RPMI7951 (cell line): Measurements from ENCODE around the gene F5. TPM values are rescaled to one million over a fixed set of nuclear protein-coding genes. Genes with fewer than 3 reads are reported as not detected.
A peak's percentile ranks its signal among the peaks of the same experiment; 100 is the strongest.

ENCODE experiments used
- DNase-seq: peaks from one replicate; pipeline ENCODE4 v3.0.0-alpha.2; 2012; ENCODE audit warnings: low read depth
- total RNA-seq: library from RNA; depleted of rRNA; stranded (reverse); fragments of >200 nt; shearing (Covaris generic); gene quantifications from 2 replicates; pipeline ENCODE4 v1.2.3, GENCODE V29; 2014; rRNA removed

The F5 gene
- total RNA-seq, 1 experiment from 2014 or later, result not detected

- DNase-seq, result no peak
Measured at GRCh38 chr1:169478094-169478672, 108.1 kb downstream of the F5 start.

GRCh38 chr1:169475806-169476387, 110.4 kb downstream of the F5 start:
- no peak for DNase-seq

DNA sequence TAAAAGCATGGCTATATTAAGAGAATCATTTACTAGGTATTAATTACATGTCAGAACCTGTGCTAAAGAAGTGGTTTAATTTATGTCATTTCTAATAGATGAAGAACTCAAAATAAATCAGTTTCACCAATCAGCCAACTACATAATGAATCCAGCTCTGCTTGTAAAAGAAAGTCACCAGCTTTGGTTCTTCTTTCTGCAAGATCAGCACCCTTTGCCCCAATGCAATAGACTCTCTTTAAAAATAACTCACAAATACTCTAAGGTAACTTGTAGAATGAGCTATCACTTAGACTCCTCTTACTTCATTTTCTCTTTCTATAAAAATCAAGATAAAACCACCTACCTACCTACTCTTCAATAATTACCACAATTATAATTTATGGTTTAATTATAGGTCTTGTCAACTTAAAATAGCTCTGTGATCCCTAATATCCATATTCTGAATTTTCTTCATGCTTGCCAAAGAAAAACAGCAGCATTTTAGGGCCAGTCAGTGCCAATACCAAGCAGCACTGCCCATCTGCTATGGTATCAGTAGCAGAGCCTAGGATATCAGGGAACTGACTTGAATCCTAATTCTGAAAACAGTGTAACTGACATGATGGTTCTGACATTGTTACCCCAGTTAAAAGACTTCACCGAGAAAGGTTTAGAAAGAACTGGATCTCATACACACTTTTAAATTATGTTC, 111.8 kb downstream of the F5 start:
- no peak for DNase-seq

DNA sequence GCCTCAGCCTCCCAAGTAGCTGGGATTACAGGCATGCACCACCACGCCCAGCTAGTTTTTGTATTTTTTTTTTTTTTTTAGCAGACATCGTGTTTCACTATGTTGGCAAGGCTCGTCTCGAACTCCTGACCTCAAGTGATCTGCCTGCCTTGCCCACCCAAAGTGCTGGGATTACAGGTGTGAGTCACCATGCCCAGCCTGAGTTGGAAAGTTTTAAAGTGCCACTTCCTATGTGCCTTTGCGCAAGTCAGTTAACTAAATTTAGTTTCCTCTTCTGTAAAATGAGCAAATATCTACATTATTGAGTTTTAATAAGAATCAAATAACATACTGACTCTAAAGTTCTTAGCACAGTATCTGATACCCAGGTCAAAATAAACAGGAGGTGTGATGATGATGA, 112.9 kb downstream of the F5 start:
- DNase-seq, result no peak

DNA sequence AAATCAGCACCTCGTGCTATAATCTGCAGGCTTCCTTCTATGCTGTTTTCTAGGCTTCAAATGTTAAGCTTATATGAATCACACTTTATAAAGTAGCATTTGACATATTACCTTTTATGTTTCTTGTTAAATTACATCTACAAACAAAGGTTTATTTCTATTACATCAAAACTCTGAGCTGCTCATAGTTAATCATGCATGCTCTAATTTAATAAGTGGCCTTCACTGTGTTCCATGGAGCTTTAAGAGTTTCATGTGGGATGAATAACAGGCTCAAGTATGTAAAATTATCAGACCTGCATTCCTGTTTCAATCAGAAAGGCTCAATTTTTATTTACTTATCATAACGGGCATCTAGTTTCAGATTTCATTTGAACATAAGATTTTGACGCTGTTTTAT, 113.5 kb downstream of the F5 start:
- DNase-seq, result no peak

DNA sequence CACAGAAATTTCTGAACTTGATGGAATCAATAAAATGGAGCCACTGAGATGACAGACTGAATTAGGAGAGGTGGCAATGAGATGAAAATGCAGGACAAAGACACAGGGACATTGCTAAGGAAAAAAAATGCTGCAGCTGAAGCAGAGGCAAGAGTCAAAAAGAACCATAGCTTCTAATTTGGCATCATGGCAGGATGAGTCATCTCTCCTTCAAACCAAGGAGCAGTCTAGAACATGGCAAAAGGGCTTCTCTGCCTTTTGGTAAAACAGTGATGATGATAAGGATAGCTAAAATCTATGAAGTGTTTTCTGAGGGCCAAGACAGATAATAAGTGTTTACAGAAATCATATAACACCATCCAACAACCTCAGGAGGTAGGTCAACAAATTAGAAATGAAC, 117.3 kb downstream of the F5 start:
- DNase-seq, result peak; percentile 35

- peak; percentile 41 for DNase-seq
Measured at GRCh38 chr1:169466259-169467230, 119.7 kb downstream of the F5 start.

DNA sequence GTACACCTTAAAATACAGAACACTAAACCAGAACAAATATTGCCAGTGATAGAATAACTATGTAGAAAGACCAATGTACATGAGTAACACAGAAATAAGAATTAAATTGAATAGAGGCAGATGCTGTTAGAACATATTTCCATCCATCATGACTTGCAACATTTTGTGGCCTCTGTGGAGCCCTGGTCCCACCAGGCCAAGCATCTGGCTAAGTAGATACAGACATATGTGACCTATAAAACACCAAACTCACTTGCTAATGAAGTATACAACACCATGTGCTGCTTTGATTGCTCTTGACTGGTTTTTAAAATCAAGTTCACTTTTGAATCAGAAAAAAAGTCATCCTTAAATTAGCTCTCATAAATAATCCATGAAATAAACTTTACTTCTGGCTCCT, 121.0 kb downstream of the F5 start:
- DNase-seq, result no peak

Other genes starting within 250 kb of the F5 start
- 23.2 and 31.1 TPM in 2 replicates for gene NME7, start 218.7 kb downstream of the F5 start, total RNA-seq
- 27.6 and 32.3 TPM in 2 replicates for gene BLZF1, start 218.3 kb downstream of the F5 start, total RNA-seq
- gene CCDC181, start 159.0 kb downstream of the F5 start, total RNA-seq, result 0.20 and 1.2 TPM in 2 replicates
- 6.3 and 8.4 TPM in 2 replicates for gene SLC19A2, start 100.5 kb downstream of the F5 start, total RNA-seq
- not detected in 2 replicates for gene SELP, start 43.6 kb upstream of the F5 start, total RNA-seq
- 0.36 TPM in 1 of 2 replicates, not detected in the other for gene SELL, start 125.1 kb upstream of the F5 start, total RNA-seq
- gene SELE, start 147.6 kb upstream of the F5 start, total RNA-seq, result not detected in 2 replicates
- gene METTL18, start 208.4 kb upstream of the F5 start, total RNA-seq, result 13.1 and 15.0 TPM in 2 replicates